Liver (tissue), 9 donors: ENCODE measurements around the gene CACNA1C. TPM values are rescaled to one million over a fixed set of nuclear protein-coding genes. Genes with fewer than 3 reads are reported as not detected.

Source experiments
- DNase-seq: peaks from one replicate; pipeline ENCODE4 v3.0.0-alpha.2; 2017; ENCODE audit warnings: low spot score
- H3K27ac ChIP-seq, 2 donors: one replicate each; pipeline ENCODE4 v1.7.0; 2013; ENCODE audit warnings: inconsistent platforms in 2 of 2, low read length in 2 of 2, control low read depth in 1 of 2, low read depth in 1 of 2, mild to moderate bottlenecking in 1 of 2
- H3K27me3 ChIP-seq, 4 donors: one replicate each; pipeline versions ENCODE4 v1.6.1 to v1.7.0; 2013; ENCODE audit warnings: low read length in 3 of 4, inconsistent platforms in 1 of 4, mild to moderate bottlenecking in 1 of 4, moderate library complexity in 1 of 4; ENCODE audit not compliant: control insufficient read depth in 4 of 4, insufficient read depth in 4 of 4
- H3K36me3 ChIP-seq, 4 donors: one replicate each; pipeline versions ENCODE4 v1.6.1 to v1.7.0; 2013; ENCODE audit warnings: low read length in 3 of 4, mild to moderate bottlenecking in 3 of 4, low read depth in 1 of 4, moderate library complexity in 1 of 4; ENCODE audit not compliant: control insufficient read depth in 4 of 4, insufficient read depth in 3 of 4
- H3K4me1 ChIP-seq, 4 donors: one replicate each; pipeline versions ENCODE4 v1.6.1 to v1.7.0; 2013; ENCODE audit warnings: low read length in 3 of 4, mild to moderate bottlenecking in 3 of 4, moderate library complexity in 1 of 4; ENCODE audit not compliant: control insufficient read depth in 4 of 4, insufficient read depth in 4 of 4
- H3K4me3 ChIP-seq, 3 donors: one replicate each; pipeline versions ENCODE4 v1.6.1 to v1.7.0; 2013; ENCODE audit warnings: low read length in 3 of 3, control low read depth in 1 of 3, low read depth in 1 of 3, mild to moderate bottlenecking in 1 of 3
- H3K9ac ChIP-seq, 2 donors: one replicate each; pipeline ENCODE4 v1.7.0; 2013; ENCODE audit warnings: low read length in 2 of 2, mild to moderate bottlenecking in 2 of 2, moderate library complexity in 2 of 2, control low read depth in 1 of 2, low read depth in 1 of 2
- H3K9me3 ChIP-seq, 4 donors: one replicate each; pipeline versions ENCODE4 v1.6.1 to v1.7.0; 2013; ENCODE audit warnings: low read length in 3 of 4; ENCODE audit not compliant: control insufficient read depth in 4 of 4
- EGR1 ChIP-seq, 2 donors: IDR thresholded peaks; 2 replicates each; pipeline ENCODE4 v1.6.1; 2016 to 2018; ENCODE audit warnings: antibody characterized with exemption in 2 of 2, low read depth in 2 of 2
- FOXA1 ChIP-seq: IDR thresholded peaks from 2 replicates; pipeline ENCODE4 v1.6.1; 2016; ENCODE audit warnings: antibody characterized with exemption
- FOXA2 ChIP-seq: IDR thresholded peaks from 2 replicates; pipeline ENCODE4 v1.6.1; 2016; ENCODE audit warnings: antibody characterized with exemption
- GABPA ChIP-seq, 2 donors: IDR thresholded peaks in 1 of 2; conservative IDR thresholded peaks in 1 of 2; 2 replicates each; pipeline ENCODE4 v1.6.1; 2016; ENCODE audit warnings: antibody characterized with exemption in 2 of 2, mild to moderate bottlenecking in 1 of 2, moderate library complexity in 1 of 2
- HNF4A ChIP-seq, 2 donors: conservative IDR thresholded peaks; 2 replicates each; pipeline ENCODE4 v1.6.1; 2016; ENCODE audit warnings: antibody characterized with exemption in 2 of 2, mild to moderate bottlenecking in 2 of 2
- HNF4G ChIP-seq: IDR thresholded peaks from 2 replicates; pipeline ENCODE4 v1.6.1; 2016; ENCODE audit warnings: antibody characterized with exemption
- JUND ChIP-seq, 2 donors: IDR thresholded peaks; 2 replicates each; pipeline ENCODE4 v1.6.1; 2016; ENCODE audit warnings: antibody characterized with exemption in 2 of 2
- NR2F2 ChIP-seq: IDR thresholded peaks from 2 replicates; pipeline ENCODE4 v1.6.1; 2016; ENCODE audit warnings: antibody characterized with exemption
- RAD21 ChIP-seq, 2 donors: IDR thresholded peaks; 2 replicates each; pipeline ENCODE4 v1.6.1; 2016; ENCODE audit warnings: antibody characterized with exemption in 2 of 2, mild to moderate bottlenecking in 2 of 2
- RXRA ChIP-seq, 2 donors: IDR thresholded peaks; 2 replicates each; pipeline ENCODE4 v1.6.1; 2017 to 2018; ENCODE audit warnings: antibody characterized with exemption in 2 of 2, mild to moderate bottlenecking in 1 of 2
- SP1 ChIP-seq: IDR thresholded peaks from 2 replicates; pipeline ENCODE4 v1.6.1; 2018; ENCODE audit warnings: antibody characterized with exemption, mild to moderate bottlenecking
- TAF1 ChIP-seq: conservative IDR thresholded peaks from 2 replicates; pipeline ENCODE4 v1.6.1; 2016; ENCODE audit warnings: antibody characterized with exemption, mild to moderate bottlenecking
- YY1 ChIP-seq: IDR thresholded peaks from 2 replicates; pipeline ENCODE4 v1.6.1; 2016; ENCODE audit warnings: antibody characterized with exemption, mild to moderate bottlenecking
- ZBTB33 ChIP-seq: IDR thresholded peaks from 2 replicates; pipeline ENCODE4 v1.6.1; 2016; ENCODE audit warnings: antibody characterized with exemption
- WGBS: extraction: QIAGEN DNeasy Blood & Tissue Kit; methylation state at CpG from one replicate; pipeline ENCODE4 v1.1.7; 2013; 5-methylcytosine and 5-hydroxymethylcytosine counted together
- polyA plus RNA-seq, 2 donors: library from polyadenylated mRNA; stranded (reverse) in 1 of 2; unstranded in 1 of 2; fragments of 200-250 nt in 1 of 2; fragments of >200 nt in 1 of 2; fragmentation: Nextera tagmentation in 1 of 2; extraction: Ambion mirVana in 1 of 2; gene quantifications; one replicate each; pipeline versions ENCODE4 v1.2.1 to v1.2.3, GENCODE V29; 2013 to 2015
- total RNA-seq, 2 donors: library from RNA; depleted of rRNA; stranded (reverse); fragments of >200 nt; gene quantifications; one replicate each; pipeline ENCODE4 v1.2.3, GENCODE V29; 2014
- TF ChIP-seq, protein P1 (sequence below): IDR thresholded peaks from 2 replicates; pipeline ENCODE4 v1.6.1; 2016; ENCODE audit warnings: antibody characterized with exemption, mild to moderate bottlenecking
- TF ChIP-seq, protein P2 (sequence below): fragments of 150-350 bp; IDR thresholded peaks from 2 replicates; pipeline ENCODE4 v1.5.1; 2017; ENCODE audit warnings: improper control_type of control experiment, low read depth, low read length; ENCODE audit not compliant: missing input control
- TF ChIP-seq, protein P3 (sequence below): IDR thresholded peaks from 2 replicates; pipeline ENCODE4 v1.6.1; 2016; ENCODE audit warnings: antibody characterized with exemption
- TF ChIP-seq, protein P4 (sequence below): IDR thresholded peaks from 2 replicates; pipeline ENCODE4 v1.6.1; 2016; ENCODE audit warnings: antibody characterized with exemption
- donor health status: healthy.
- donor health status: healthy.
- donor health status: healthy.
- donor health status: healthy.
- donor health status: healthy.

CACNA1C gene
- total and polyA plus RNA-seq, 4 donors: 0.23 to 1.9 (median 0.41) TPM

DNA sequence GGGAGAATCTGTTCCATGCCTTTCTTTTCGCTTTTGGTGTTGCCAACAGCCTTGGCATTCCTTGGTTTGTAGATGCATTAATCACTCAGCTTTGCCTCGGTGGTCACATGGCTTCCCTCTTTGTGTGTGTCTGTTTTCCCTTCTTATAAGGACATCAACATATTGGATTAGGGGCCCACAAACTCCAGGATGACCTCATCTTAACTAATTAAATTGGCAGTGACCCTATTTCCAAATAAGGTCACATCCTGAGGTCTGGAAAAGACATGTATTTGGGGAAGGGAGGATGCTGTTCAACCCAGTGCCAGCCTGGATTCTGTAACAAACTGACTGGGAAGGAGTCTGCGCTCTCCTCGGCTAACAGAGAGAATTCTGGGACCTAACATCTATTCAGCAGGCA is 376.2 kb downstream of the CACNA1C start:
- no peak for DNase-seq
- H3K27me3 ChIP-seq: no peaks in the 10 kb centered on the region
- H3K4me3 ChIP-seq: no peak overlapping the region
- WGBS: 76% methylated on average over 4 of the region's 4 CpGs
- H3K36me3 ChIP-seq: no peaks in the 10 kb centered on the region
- H3K4me1 ChIP-seq: no peaks in the 10 kb centered on the region
- no peak overlapping the region for H3K27ac ChIP-seq
- peaks cover 0 to 6% (median 4%) of the 10 kb centered on the region in 4 donors for H3K9me3 ChIP-seq
- no peak overlapping the region for H3K9ac ChIP-seq
- TF ChIP-seq RAD21 (IDR thresholded peaks at IDR 0.05) (no peak), TAF1 (no peak), FOXA1 (no peak), JUND (IDR thresholded peaks at IDR 0.05) (no peak), NR2F2 (no peak), RXRA (IDR thresholded peaks at IDR 0.05) (no peak), EGR1 (IDR thresholded peaks at IDR 0.05; ENCODE audit: low read depth in 2 of 2) (no peak), ZBTB33 (no peak), SP1 (no peak), HNF4A (conservative IDR thresholded peaks at IDR 0.05) (no peak), HNF4G (no peak)
- TF ChIP-seq, protein P1, sequence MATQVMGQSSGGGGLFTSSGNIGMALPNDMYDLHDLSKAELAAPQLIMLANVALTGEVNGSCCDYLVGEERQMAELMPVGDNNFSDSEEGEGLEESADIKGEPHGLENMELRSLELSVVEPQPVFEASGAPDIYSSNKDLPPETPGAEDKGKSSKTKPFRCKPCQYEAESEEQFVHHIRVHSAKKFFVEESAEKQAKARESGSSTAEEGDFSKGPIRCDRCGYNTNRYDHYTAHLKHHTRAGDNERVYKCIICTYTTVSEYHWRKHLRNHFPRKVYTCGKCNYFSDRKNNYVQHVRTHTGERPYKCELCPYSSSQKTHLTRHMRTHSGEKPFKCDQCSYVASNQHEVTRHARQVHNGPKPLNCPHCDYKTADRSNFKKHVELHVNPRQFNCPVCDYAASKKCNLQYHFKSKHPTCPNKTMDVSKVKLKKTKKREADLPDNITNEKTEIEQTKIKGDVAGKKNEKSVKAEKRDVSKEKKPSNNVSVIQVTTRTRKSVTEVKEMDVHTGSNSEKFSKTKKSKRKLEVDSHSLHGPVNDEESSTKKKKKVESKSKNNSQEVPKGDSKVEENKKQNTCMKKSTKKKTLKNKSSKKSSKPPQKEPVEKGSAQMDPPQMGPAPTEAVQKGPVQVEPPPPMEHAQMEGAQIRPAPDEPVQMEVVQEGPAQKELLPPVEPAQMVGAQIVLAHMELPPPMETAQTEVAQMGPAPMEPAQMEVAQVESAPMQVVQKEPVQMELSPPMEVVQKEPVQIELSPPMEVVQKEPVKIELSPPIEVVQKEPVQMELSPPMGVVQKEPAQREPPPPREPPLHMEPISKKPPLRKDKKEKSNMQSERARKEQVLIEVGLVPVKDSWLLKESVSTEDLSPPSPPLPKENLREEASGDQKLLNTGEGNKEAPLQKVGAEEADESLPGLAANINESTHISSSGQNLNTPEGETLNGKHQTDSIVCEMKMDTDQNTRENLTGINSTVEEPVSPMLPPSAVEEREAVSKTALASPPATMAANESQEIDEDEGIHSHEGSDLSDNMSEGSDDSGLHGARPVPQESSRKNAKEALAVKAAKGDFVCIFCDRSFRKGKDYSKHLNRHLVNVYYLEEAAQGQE: no peak
- TF ChIP-seq, protein P2, sequence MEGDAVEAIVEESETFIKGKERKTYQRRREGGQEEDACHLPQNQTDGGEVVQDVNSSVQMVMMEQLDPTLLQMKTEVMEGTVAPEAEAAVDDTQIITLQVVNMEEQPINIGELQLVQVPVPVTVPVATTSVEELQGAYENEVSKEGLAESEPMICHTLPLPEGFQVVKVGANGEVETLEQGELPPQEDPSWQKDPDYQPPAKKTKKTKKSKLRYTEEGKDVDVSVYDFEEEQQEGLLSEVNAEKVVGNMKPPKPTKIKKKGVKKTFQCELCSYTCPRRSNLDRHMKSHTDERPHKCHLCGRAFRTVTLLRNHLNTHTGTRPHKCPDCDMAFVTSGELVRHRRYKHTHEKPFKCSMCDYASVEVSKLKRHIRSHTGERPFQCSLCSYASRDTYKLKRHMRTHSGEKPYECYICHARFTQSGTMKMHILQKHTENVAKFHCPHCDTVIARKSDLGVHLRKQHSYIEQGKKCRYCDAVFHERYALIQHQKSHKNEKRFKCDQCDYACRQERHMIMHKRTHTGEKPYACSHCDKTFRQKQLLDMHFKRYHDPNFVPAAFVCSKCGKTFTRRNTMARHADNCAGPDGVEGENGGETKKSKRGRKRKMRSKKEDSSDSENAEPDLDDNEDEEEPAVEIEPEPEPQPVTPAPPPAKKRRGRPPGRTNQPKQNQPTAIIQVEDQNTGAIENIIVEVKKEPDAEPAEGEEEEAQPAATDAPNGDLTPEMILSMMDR: no peak
- TF ChIP-seq, protein P3, sequence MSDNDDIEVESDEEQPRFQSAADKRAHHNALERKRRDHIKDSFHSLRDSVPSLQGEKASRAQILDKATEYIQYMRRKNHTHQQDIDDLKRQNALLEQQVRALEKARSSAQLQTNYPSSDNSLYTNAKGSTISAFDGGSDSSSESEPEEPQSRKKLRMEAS: no peak
- TF ChIP-seq, protein P4, sequence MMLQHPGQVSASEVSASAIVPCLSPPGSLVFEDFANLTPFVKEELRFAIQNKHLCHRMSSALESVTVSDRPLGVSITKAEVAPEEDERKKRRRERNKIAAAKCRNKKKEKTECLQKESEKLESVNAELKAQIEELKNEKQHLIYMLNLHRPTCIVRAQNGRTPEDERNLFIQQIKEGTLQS: no peak

GRCh38 chr12:2431810-2432209 is 379.0 kb downstream of the CACNA1C start:
- Histone ChIP-seq H3K9ac (no peak overlapping the region), H3K4me1 (no peaks in the 10 kb centered on the region), H3K4me3 (no peak overlapping the region), H3K36me3 (no peaks in the 10 kb centered on the region), H3K27ac (no peak overlapping the region), H3K9me3 (peaks cover 0 to 2% (median 0%) of the 10 kb centered on the region in 4 donors), H3K27me3 (no peaks in the 10 kb centered on the region)
- WGBS: 44% methylated on average over 1 of the region's 1 CpG
- no peak for DNase-seq
- no peak for TF ChIP-seq ZBTB33
- TF ChIP-seq GABPA (IDR thresholded peaks at IDR 0.05 in 1 of 2, conservative IDR thresholded peaks at IDR 0.05 in 1 of 2): no peak
- TF ChIP-seq YY1: no peak
- TF ChIP-seq, protein P1: no peak
- TF ChIP-seq RXRA (IDR thresholded peaks at IDR 0.05): no peak
- no peak for TF ChIP-seq EGR1 (IDR thresholded peaks at IDR 0.05; ENCODE audit: low read depth in 2 of 2)
- no peak for TF ChIP-seq HNF4A (conservative IDR thresholded peaks at IDR 0.05)
- no peak for TF ChIP-seq NR2F2
- TF ChIP-seq, protein P4: no peak
- no peak for TF ChIP-seq FOXA2
- no peak for TF ChIP-seq FOXA1
- no peak for TF ChIP-seq TAF1
- TF ChIP-seq HNF4G: no peak
- no peak for TF ChIP-seq JUND (IDR thresholded peaks at IDR 0.05)
